Inferior parietal cortex (tissue), 1 donor: ENCODE measurements around the gene LFNG.
"Not testable (repeated sequence)": the region's sequence is repeated elsewhere in the genome, so short reads cannot be mapped to it uniquely, and the experiment has no call there.

Experiments
- DNase-seq: peaks from one replicate; pipeline ENCODE4 v3.0.0-alpha.2; 2016; ENCODE audit errors: extremely low spot score

The LFNG gene

DNA sequence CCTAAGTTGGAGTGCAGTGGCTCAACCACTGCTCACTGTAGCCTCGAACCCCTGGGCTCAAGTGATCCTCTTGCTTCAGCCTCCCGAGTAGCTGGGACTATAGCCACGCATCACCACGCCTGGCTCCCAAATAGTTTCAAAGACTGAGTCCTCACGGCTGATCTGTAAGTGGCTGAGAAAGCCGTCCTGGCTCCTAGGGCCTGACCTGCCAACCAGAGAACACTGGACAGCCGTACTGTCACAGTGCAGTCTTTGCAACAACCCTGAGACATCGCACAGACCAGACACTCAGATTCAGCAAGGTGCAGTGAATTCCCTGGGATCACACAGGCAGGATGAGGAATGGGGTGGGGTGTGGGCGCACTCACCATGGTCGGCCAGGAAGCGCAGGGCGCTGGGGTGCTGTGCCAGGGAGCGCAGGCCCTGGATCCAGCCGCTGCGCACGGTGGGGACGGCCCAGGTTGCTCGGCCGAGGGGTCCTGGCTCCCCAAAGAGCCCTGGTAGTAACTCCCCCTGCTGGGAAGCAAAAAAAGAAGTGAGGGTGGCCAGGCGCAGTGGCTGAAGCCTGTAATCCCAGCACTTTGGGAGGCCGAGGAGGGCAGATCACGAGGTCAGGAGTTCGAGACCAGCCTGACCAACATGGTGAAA lies 25.1 kb downstream of the LFNG start:
- no peak for DNase-seq

GRCh38 chr7:2545746-2546425 lies 26.3 kb downstream of the LFNG start:
- no peak for DNase-seq

DNA sequence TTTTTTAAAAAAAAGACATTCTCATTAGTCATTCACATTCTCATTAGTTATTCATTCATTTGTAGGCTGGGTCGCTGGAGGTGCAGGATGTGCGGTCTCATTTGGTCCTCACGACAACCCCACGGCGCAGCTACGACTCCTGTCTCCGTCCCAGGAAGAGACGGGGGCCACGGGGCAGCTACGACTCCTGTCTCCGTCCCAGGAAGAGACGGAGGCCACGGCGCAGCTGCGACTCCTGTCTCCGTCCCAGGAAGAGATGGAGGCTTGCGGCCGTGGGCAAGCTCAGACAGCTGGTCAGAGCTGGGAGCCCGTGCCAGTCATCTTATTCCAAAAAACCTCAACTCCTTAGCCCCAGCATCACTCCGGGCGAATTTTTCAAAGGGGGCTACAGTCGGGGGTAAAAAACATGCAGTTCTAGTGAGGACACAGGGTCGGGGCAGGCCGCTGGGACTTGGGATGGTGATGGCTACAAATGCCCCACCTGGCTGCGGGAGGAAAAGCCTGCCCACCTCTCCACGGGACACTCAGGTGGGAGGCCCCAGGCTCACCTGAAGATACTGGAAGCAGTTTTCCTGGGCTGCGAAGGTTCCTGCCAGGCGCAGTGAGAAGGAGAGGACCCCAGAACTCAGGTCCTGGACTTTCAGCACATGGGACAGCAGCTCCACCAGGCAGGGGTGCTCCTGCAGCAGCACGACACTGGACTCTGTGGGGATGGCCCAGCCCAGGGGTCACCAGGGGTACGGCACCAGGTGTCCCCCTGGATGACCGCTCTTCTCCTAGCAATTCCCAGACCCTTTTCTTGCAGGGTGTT lies 27.4 kb downstream of the LFNG start:
- DNase-seq = no peak

- no peak for DNase-seq
These were observed 31.8 kb downstream of the LFNG start for GRCh38 chr7:2551418-2551817.

DNA sequence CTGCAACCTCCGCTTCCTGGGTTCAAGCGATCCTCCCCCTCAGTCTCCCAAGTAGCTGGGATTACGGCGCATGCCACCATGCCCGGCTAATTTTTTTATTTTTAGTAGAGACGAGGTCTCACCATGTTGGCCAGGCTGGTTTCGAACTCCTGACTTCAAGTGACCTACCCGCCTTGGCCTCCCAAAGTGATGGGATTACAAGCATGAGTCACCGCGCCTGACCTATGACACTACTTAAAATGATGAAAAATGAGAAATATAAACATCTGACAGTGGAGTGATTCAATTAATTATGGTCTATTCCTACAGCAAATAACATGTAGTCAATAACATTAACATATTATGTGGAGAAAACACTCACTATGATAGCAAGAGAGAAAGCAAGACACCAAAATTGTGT lies 33.5 kb downstream of the LFNG start:
- no peak for DNase-seq

DNA sequence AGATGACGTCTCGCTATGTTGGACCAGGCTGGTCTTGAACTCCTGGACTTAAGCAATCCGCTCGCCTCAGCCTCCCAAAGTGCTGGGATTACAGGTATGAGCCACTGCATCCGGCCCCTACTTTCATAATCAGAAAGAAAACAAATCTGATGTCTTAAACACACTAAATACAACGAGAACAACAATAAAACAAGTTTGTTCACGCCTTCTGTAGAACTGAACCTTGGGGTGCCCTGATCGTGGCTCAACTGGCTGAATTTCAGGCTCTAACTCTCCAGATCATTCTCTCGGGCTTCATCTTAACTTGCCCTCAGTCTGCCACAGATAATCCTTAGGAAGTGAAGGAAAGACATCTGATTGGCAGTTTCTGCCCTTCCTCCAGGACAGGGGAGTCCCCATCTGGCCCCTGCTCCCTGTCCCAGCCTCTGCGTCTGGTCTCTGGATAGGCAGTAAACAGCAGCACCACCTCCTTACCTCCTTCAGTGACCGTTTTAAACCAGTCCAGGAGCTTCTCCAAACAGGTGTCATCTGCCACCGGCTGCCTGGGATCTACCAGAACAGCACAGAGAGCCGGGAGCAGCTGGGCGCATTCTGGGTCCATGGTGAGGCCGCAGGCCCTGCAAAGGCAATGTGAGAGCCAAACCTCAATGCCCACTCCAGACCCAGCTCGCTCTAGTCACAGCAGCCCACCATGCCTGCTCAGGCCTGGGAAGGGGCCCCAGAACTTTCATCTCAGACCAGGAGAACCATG lies 34.4 kb downstream of the LFNG start:
- no peak for DNase-seq

- DNase-seq = no peak
These were observed 35.1 kb downstream of the LFNG start for GRCh38 chr7:2554661-2555111.

- DNase-seq = peak; percentile 77
These were observed 35.8 kb downstream of the LFNG start, which contains the start of gene BRAT1 for GRCh38 chr7:2555121-2556052. TSS of gene BRAT1 (minus strand) at chr7:2555524. CDS start at chr7:2554431, 1,093 bp downstream.

DNA sequence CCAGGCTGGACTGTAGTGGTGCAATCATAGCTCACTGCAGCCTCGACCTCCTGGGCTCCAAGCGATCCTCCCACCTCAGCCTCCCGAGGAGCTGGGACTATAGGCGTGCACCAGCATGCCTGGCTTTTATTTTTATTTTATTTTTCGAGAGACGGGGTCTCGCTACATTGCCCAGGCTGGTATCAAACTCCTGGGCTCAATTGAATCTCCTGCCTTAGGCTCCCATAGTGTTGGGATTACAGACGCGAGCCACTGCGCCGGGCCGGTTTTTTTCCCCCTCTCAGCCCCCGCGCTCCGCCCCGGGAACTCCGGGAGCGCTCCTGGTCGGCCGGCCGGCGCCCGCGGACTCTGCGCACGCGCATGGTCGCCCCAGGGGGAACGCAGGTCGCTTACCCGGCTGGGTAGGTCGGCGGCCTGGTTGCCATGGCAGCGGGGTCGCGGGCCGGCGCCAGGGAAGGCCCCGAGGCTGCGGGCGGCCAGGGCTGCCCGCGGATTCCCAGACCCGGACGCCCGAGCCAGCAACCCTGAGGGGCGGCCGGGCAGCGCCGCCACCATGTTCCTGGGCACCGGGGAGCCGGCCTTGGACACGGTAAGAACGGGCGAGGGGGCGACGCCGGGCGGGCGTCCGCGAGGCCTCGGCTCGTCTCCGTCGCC lies 39.2 kb downstream of the LFNG start, which contains the start of gene IQCE:
TSS of gene IQCE (plus strand) at position 351 of the 654 bp plus-strand sequence. CDS start at position 554, 203 bp downstream.
- DNase-seq = peak; percentile 89

- no peak for DNase-seq
These were observed 39.8 kb downstream of the LFNG start for GRCh38 chr7:2559283-2559950.

DNA sequence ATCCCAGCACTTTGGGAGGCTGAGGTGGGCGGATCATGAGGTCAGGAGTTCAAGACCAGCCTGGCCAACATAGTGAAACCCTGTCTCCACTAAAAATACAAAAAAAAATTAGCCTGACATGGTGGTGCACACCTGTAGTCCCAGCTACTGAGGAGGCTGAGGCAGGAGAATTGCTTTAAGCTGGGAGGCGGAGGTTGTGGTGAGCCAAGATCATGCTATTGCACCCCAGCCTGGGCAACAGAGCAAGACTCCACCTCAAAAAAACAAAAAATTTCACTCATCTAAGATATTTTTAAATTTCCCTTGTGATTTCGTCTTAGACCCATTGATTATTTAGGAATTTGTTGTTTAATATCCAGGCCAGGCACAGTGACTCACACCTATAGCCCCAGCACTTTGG lies 44.4 kb downstream of the LFNG start:
- not testable (repeated sequence) for DNase-seq

GRCh38 chr7:2564970-2565540 lies 45.5 kb downstream of the LFNG start:
- no peak for DNase-seq

DNA sequence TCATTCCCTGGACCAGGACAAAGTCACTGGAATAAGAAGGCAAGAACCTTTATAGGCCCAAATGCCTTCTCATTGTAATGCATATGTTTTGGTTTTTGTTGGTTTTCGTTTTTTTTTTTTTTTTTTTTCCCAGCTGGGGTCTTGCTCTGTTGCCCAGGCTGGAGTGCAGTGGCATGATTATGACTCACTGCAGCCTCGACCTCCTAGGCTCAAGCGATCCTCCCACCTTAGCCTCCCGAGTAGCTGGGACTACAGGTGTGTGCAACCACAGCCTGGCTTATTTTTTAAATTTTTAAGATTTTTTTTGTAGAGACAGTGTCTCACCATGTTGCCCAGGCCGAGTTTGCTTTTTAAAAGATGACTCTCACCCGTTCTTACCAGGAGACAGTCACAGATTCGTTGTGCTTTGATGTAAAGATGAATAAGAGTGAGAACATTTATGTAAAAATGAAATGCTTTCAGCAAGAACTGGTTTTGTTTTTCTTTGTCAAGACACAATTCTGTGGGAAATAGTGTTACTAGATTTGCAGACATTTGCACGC lies 46.8 kb downstream of the LFNG start:
- no peak for DNase-seq

- DNase-seq = no peak
These were observed 47.5 kb downstream of the LFNG start for GRCh38 chr7:2566890-2567678.

GRCh38 chr7:2567679-2568278 lies 48.2 kb downstream of the LFNG start:
- DNase-seq = peak; percentile 51

- DNase-seq = no peak
These were observed 49.1 kb downstream of the LFNG start for GRCh38 chr7:2568521-2569223.

GRCh38 chr7:2569421-2569820 lies 49.8 kb downstream of the LFNG start:
- DNase-seq = no peak
